ENCODE results near the gene IQSEC2.

DNA sequence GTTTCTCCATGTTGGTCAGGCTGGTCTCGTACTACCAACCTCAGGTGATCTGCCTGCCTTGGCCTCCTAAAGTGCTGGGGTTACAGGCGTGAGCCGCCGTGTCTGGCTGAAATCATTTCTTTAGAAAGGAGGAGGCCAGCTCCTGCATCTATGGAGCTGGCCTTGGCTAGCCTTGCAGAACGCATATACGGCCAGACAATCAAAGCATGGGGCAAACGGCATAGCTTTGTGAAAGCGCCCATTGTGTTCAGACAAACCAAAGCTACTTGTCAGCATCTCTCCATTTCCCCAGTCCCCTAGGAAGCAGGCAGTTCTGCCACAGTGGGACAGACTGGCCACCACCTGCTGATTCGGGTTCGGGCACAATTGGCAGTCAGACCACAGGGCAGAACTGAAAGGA is 48.9 kb upstream of the IQSEC2 start:
- TF ChIP-seq, protein P1, sequence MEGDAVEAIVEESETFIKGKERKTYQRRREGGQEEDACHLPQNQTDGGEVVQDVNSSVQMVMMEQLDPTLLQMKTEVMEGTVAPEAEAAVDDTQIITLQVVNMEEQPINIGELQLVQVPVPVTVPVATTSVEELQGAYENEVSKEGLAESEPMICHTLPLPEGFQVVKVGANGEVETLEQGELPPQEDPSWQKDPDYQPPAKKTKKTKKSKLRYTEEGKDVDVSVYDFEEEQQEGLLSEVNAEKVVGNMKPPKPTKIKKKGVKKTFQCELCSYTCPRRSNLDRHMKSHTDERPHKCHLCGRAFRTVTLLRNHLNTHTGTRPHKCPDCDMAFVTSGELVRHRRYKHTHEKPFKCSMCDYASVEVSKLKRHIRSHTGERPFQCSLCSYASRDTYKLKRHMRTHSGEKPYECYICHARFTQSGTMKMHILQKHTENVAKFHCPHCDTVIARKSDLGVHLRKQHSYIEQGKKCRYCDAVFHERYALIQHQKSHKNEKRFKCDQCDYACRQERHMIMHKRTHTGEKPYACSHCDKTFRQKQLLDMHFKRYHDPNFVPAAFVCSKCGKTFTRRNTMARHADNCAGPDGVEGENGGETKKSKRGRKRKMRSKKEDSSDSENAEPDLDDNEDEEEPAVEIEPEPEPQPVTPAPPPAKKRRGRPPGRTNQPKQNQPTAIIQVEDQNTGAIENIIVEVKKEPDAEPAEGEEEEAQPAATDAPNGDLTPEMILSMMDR (IDR thresholded peaks at IDR 0.05) = no peak
- TF ChIP-seq POLR2A (IDR thresholded peaks at IDR 0.05) = no peak
- TF ChIP-seq EP300 (IDR thresholded peaks at IDR 0.05) = no peak
- TF ChIP-seq POLR2AphosphoS5 (IDR thresholded peaks at IDR 0.05) = no peak
